Adrenal gland (tissue), 12 donors: ENCODE measurements around the gene ATP11A. TPM values are rescaled to one million over a fixed set of nuclear protein-coding genes. Genes with fewer than 3 reads are reported as not detected.
"Not testable (repeated sequence)": the region's sequence is repeated elsewhere in the genome, so short reads cannot be mapped to it uniquely, and the experiment has no call there.

ENCODE experiments used
- DNase-seq, 7 donors: peaks; one replicate each; pipeline ENCODE4 v3.0.0-alpha.2; 2019 to 2020
- H3K27ac ChIP-seq, 5 donors: fragments of 200-600 bp; sonication (generic) in 4 of 5; 1 replicate in 3 of 5; 2 replicates in 2 of 5; pipeline versions ENCODE4 v1.5.1 to v1.8.0; 2016 to 2020; ENCODE audit warnings: mild to moderate bottlenecking in 1 of 5
- H3K27me3 ChIP-seq: fragments of 200-600 bp; 2 replicates; pipeline ENCODE4 v1.8.0; 2021
- H3K36me3 ChIP-seq, 2 donors: fragments of 200-600 bp; replicated peaks in 1 of 2; 1 replicate in 1 of 2; 2 replicates in 1 of 2; pipeline versions ENCODE4 v1.5.1 to v1.8.0; 2018 to 2022
- H3K4me1 ChIP-seq, 2 donors: fragments of 200-600 bp; replicated peaks in 1 of 2; 1 replicate in 1 of 2; 2 replicates in 1 of 2; pipeline versions ENCODE4 v1.5.1 to v1.8.0; 2018 to 2021
- H3K4me3 ChIP-seq, 4 donors: fragments of 200-600 bp; sonication (generic) in 3 of 4; one replicate each; pipeline ENCODE4 v1.5.1; 2016 to 2018
- H3K9me3 ChIP-seq, 3 donors: fragments of 200-600 bp; sonication (generic) in 1 of 3; replicated peaks in 1 of 3; 1 replicate in 2 of 3; 2 replicates in 1 of 3; pipeline versions ENCODE4 v1.5.1 to v1.8.0; 2016 to 2021
- CTCF ChIP-seq, 6 experiments: fragments of 450-650 bp in 4 of 6; fragments of 200-600 bp in 2 of 6; sonication (generic) in 1 of 6; IDR thresholded peaks; 1 replicate in 5 of 6; 2 replicates in 1 of 6; pipeline versions ENCODE4 v1.5.1 to v1.8.0; 2016 to 2021; ENCODE audit warnings: antibody characterized with exemption in 6 of 6, mild to moderate bottlenecking in 2 of 6, moderate library complexity in 1 of 6
- POLR2A ChIP-seq, 2 donors: fragments of 450-650 bp; IDR thresholded peaks; one replicate each; pipeline ENCODE4 v1.6.1; 2017; ENCODE audit warnings: antibody characterized with exemption in 2 of 2, mild to moderate bottlenecking in 2 of 2, moderate library complexity in 1 of 2
- WGBS, 4 donors: extraction: QIAGEN DNeasy Blood & Tissue Kit in 2 of 4; methylation state at CpG; one replicate each; pipeline versions ENCODE4 v1.1.5 to v1.1.7; 2013 to 2017; 5-methylcytosine and 5-hydroxymethylcytosine counted together
- intact Hi-C, 2 donors: fragments of 100-400 bp; cut with DNase I; formaldehyde crosslinking; loops; one replicate each; pipeline versions ENCODE4 v1.14.1 to v1.15.0; 2022 to 2023
- polyA plus RNA-seq, 3 donors: library from polyadenylated mRNA; stranded (reverse); fragments of 200-250 nt in 2 of 3; fragments of 350-450 nt in 1 of 3; fragmentation: Illumina TruSeq in 1 of 3; extraction: RNeasy Lipid Tissue Mini Kit (QIAGEN cat#74804) in 1 of 3; gene quantifications; one replicate each; pipeline ENCODE4 v1.2.3, GENCODE V29; 2013 to 2014
- total RNA-seq, 9 donors: library from RNA; depleted of rRNA in 4 of 9; stranded (reverse); fragments of >200 nt in 4 of 9; fragments of 120-200 nt in 1 of 9; fragmentation: NEBNext Ultra II Directional in 1 of 9; extraction: Animal tissue kit (Norgen Biotek cat#: 25700) in 1 of 9; gene quantifications; one replicate each; pipeline versions ENCODE4 v1.1.0 to v1.2.4, GENCODE V29; 2013 to 2023
- donor health status: healthy with polysubstance abuse.
- donor health status: Bipolar disorder and iron deficiency.
- donor health status: DM: yes; HTN: yes; CAD: no.
- donor health status: DM: no; HTN: no; CAD: no.
- donor health status: DM: no; HTN: no; CAD: no.
- donor health status: DM: yes; HTN: yes; CAD: no.

The ATP11A gene
- total and polyA plus RNA-seq, 12 donors, result 6.0 to 94.1 (median 29.8) TPM

GRCh38 chr13:112861876-112862615 lies 172.2 kb downstream of the ATP11A start:
- H3K36me3 ChIP-seq, result peaks cover 0 to 31% of the 10 kb centered on the region in 2 donors
- H3K4me3 ChIP-seq, result no peak overlapping the region
- H3K9me3 ChIP-seq, result no peaks in the 10 kb centered on the region
- no peak overlapping the region for H3K27ac ChIP-seq
- 85 to 93% (median 90%) methylated on average over 32 of the region's 32 CpGs for WGBS, 4 donors
- peaks cover 0 to 9% of the 10 kb centered on the region in 2 donors for H3K4me1 ChIP-seq
- intact Hi-C loops, result no loop called here
- peak in 1 of 7 donors; percentile 5 for DNase-seq
- H3K27me3 ChIP-seq, result no peaks in the 10 kb centered on the region
- TF ChIP-seq POLR2A (IDR thresholded peaks at IDR 0.05) (no peak), CTCF (IDR thresholded peaks at IDR 0.05) (no peak)

- DNase-seq, intact Hi-C loops, H3K4me1 ChIP-seq, H3K9me3 ChIP-seq, H3K27me3 ChIP-seq, H3K27ac ChIP-seq, H3K4me3 ChIP-seq: not testable (repeated sequence)
- WGBS, 4 donors, result 94 to 98% (median 95%) methylated on average over 6 to 17 of the region's 17 CpGs; no CpG with 5 or more reads in 1 of the 4 donors
- H3K36me3 ChIP-seq, result peaks cover 0 to 19% of the 10 kb centered on the region in 2 donors
Observed at GRCh38 chr13:112863356-112863755, 173.5 kb downstream of the ATP11A start.

DNA sequence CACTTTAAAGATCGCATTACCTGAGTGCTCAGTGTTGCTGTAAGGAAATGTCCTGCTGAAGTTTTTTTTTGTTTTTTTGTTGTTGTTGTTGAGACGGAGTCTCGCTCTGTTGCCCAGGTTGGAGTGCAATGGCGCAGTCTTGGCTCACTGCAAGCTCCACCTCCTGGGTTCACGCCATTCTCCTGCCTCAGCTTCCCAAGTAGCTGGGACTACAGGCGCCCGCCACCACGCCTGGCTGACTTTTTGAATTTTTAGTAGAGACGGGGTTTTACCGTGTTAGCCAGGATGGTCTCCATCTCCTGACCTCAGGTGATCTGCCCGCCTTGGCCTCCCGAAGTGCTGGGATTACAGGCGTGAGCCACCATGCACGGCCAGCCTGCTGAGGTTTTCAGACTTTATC lies 175.6 kb downstream of the ATP11A start:
- H3K27me3 ChIP-seq, H3K4me3 ChIP-seq, H3K9me3 ChIP-seq, H3K27ac ChIP-seq, H3K4me1 ChIP-seq, DNase-seq, intact Hi-C loops: not testable (repeated sequence)
- WGBS, 4 donors, result 85 to 93% (median 88%) methylated on average over 14 of the region's 14 CpGs
- H3K36me3 ChIP-seq, result peaks cover 0 to 18% of the 10 kb centered on the region in 2 donors

DNA sequence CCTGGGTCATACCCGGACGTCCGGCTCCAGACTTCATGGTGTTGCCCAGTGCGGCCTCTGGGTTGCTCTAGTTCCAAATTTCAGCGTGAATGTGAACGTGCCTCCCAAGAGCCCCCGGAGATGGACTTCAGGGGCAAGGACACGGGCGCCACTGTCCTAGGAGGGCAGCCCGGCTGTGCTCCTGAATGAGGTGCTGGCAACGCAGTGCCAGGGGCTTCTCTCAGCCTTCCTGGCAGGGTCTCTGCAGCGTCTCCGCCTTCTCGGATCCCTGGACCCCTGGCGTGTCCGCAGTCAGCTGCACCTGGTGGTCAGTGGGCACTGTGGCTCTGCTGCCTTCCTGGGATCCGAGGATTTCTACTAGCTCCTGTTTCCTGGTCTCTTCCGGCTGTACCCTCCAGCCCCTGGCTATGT lies 177.5 kb downstream of the ATP11A start:
- WGBS, 4 donors, result 91 to 95% (median 92%) methylated on average over 8 to 18 of the region's 18 CpGs
- Histone ChIP-seq H3K4me1 (no peaks in the 10 kb centered on the region), H3K9me3 (no peaks in the 10 kb centered on the region), H3K27ac (no peak overlapping the region), H3K27me3 (no peaks in the 10 kb centered on the region), H3K4me3 (no peak overlapping the region), H3K36me3 (peaks cover 0 to 6% of the 10 kb centered on the region in 2 donors)
- no peak for DNase-seq
- intact Hi-C loops, result no loop called here
- TF ChIP-seq POLR2A (IDR thresholded peaks at IDR 0.05), result no peak
- no peak for TF ChIP-seq CTCF (IDR thresholded peaks at IDR 0.05)

- no peaks in the 10 kb centered on the region for H3K9me3 ChIP-seq
- no peak overlapping the region for H3K4me3 ChIP-seq
- H3K4me1 ChIP-seq, result no peaks in the 10 kb centered on the region
- WGBS, 4 donors, result 91 to 97% (median 93%) methylated on average over 5 of the region's 5 CpGs
- DNase-seq, result no peak
- intact Hi-C loops, result no loop called here
- no peaks in the 10 kb centered on the region for H3K27me3 ChIP-seq
- H3K27ac ChIP-seq, result no peak overlapping the region
- H3K36me3 ChIP-seq, result peaks cover 0 to 4% of the 10 kb centered on the region in 2 donors
- TF ChIP-seq CTCF (IDR thresholded peaks at IDR 0.05), result no peak
- TF ChIP-seq POLR2A (IDR thresholded peaks at IDR 0.05), result no peak
Observed at GRCh38 chr13:112868308-112868707, 178.5 kb downstream of the ATP11A start.
